Stimulated activated CD8-positive, alpha-beta memory T cell treated with anti-CD3 and anti-CD28 coated beads, Interleukin-15, amount 100 ng/mL, for 4 hours (primary cell): Measurements from ENCODE around the gene SH3PXD2B.
"Not testable (repeated sequence)": the region's sequence is repeated elsewhere in the genome, so short reads cannot be mapped to it uniquely, and the experiment has no call there.

Experiments
- DNase-seq, 2 donors: peaks; one replicate each; pipeline ENCODE4 v3.0.0-alpha.2; 2020; ENCODE audit warnings: low read depth in 2 of 2

The SH3PXD2B gene

DNA sequence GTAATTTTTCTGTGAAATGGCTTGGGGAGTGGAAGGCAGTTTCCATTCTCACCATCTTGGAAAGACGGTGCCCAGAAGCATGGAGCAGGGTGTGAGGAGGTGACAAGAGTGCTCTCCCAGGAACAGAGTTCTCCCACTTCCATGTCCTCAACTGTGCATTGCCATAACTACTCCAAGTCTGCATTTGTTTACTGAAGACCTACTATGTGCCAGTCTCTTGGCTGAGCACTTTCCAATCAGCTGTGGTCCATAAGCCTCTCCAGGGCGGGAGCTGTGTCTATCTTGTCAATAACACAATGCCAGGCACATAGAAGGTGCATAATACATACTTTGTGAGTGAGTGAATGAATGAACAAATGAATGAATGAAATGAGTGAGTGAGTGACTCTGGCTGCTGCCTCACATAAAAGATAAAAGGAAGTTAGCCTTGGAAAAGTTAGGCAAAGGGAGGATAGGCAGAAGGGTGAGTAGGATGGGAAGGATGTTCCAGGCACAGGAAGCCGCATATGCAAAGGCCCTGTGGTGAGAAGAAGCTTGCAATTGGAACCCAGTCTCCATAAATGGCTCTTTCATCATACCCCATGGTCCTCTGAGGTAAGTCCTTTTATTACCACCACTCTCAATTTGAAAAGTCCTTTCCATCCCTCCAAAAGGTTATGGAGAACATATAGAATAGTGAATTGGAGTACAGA is 31.3 kb upstream of the SH3PXD2B start:
- no peak for DNase-seq

DNA sequence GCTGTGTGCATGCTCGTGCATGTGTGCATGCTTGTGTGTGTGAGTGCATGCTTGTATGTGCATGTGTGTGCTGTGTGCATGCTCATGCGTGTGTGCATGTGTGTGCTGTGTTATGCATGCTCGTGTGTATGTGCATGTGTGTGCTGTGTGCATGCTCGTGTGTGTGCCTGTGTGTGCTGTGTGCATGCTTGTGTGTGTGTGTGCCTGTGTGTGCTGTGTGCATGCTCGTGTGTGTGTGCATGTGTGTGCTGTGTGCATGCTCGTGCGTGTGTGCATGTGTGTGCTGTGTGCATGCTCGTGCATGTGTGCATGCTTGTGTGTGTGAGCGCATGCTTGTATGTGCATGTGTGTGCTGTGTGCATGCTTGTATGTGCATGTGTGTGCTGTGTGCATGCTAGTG is 30.3 kb upstream of the SH3PXD2B start:
- DNase-seq, result no peak

DNA sequence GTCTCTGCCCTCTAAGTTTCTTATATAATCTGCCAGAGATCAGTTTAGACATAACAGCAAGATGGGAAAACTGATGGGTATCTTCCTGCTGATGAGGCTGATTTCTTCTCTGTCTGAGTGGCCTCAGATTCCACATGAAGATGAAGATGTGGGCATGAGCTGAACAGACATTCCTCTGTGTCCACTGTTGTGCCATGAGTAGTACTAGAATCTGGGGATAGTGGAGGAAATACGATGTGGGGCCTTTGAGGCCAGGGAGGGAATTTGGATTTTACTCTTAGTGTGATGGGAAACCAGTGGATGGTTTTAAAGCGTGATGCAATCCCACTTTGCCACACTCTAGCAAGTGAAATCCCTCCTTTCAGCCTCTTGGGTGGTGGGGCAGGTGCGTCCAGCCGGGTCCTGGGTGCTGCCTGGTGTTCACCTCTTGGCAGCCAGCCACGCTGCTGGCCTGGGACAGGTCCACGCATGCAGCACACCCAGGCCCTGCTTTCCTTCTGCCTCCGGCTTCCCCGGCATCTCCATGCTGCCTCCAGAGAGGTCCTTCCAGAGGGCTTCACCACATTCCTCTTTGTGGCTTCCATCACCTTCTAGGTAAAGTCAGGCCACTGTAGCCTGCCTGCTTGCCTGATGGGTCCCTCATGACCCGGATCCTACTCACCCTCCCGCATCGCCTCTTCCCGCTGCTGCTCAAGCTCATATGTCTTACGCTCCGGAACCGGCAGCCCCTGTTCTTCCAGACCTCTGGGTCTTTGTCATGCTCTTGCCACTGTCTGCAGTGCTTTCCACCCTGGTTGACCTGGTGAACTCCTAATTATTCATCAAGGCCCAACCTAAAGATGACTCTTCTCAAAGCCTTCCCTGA is 28.1 kb upstream of the SH3PXD2B start:
- no peak for DNase-seq

DNA sequence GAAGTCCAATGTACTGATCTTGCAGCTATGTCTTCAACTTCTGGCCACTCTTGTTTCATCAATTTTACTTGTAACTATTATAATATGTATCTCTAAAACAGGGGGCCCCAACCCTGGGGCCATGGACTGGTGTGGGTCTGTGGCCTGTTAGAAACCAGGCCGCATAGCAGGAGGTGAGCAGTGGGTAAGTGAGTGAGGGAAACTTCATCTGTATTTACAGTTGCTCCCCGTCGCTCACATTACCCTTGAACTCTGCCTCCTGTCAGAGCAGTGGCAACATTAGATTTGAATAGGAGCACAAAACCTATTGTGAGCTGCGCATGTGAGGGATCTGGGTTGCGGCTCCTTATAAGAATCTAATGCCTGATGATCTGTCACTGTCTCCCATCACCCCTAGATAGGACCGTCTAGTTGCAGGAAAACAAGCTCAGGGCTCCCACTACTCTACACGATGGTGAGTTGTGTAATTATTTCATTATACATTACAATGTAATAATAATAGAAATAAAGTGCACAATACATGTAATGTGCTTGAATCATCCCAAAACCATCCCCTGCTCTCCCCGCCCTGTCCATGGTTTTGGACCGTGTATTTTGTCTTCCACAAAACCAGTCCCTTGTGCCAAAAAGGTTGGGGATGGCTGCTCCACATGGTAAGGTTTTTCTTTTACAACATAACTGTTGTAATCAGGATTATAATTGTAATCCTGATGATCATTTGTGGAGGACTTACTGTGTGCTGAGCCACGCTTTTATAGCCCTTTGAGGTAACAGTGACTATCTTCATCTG is 26.9 kb upstream of the SH3PXD2B start:
- DNase-seq, result no peak

DNA sequence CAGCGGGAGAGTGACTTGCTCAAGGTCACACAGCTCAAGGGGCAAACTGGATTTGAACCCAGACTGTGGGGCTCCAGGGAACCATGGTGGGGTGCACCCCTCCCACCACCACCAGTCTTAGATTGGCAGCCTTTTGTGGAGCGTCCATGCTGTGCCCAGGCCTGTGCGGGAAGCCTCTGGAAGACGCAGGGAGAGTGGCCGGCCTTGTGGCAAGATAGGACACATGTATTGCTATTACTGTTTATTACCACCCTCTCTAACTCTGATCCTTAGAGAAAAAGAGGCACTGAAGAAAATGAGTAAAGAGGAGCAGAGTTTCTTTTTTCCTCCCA is 25.4 kb upstream of the SH3PXD2B start:
- no peak for DNase-seq

DNA sequence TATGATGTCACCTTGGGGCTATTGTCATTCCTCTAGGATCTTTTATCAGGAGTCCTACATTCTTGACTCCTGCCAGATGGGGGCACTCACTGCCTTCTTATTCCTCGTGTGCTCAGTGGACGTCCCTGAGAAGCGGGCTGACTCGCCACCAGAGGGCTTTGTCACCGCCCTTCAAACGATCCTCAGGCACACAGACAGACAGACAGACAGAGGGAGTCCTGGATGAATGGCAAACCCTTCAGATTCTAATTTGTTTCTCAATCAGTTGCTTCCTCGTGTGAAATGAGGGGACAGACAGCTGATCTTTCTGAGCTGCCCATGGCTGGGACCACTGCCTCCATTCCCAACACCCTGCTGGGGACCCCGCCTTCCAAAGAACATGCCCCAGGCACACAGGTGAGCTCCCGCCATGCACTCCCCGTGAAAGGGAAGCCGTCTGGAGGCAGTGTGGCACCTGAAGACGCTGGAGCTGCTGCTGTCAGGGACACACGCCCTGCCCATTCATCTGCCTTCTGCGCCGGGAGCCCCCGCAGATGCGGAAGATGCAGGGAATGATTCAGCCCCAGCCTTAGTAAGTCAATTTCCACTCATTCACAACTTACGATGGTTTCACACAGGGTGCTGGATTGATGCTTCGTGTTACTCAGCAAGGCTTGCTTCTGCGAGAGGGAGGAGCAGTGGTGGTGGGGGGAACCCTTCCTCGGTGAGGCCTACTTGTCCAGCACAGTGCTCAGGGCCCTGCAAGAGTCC is 24.9 kb upstream of the SH3PXD2B start:
- DNase-seq, result no peak

DNA sequence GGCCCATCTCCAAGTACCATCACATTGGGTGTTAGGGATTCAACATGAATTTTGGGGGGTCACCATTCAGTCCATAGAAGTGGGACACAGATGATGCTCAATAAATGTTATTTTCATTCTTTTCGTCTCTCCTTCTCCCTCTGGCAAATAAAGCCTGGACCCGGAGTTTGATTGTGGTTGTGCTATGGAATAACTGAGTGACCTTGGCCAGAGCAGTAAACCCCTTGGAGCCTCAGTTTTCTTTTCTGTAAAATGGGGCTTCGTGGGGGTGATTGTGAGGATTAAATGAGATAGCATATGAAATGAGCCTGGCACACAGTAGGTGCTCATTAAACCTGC is 24.3 kb upstream of the SH3PXD2B start:
- DNase-seq, result not testable (repeated sequence)

DNA sequence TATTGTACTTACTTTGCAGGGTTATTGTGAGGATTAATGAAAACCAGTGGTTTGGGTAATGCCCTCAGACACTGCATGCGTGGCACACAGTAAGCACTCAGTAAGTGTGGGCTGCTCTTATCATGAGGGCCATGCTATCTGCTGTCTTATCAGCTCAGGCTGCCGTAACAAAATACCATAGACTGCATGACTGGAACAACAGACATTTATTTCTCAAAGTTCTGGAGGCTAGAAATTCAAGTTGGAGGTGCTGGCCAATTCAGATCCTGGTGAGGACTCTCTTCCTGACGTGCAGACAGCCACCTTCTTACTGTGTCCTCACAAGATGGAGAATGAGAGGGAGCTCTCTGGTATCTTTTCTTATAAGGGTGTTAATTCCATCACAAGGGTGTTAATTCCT is 23.9 kb upstream of the SH3PXD2B start:
- no peak for DNase-seq

DNA sequence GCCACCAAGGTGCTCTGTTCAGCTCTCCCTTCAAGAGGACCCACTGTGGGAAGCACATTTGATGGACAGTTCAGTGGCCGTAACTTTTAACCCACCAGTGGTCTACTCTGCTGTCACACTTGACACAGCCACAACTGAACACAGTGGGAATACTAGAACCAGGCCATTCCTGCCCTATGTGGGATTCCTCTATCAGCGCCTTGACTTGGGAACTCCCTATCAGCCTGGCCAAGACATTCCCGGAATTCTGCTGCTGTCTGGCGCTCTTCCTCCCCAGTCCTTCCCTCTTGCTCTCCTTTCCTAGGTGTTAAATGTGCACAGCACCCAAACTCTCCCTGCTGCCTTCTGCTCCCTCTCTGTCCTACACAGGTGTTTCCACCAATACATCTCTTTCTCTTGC is 23.1 kb upstream of the SH3PXD2B start:
- DNase-seq, result no peak

DNA sequence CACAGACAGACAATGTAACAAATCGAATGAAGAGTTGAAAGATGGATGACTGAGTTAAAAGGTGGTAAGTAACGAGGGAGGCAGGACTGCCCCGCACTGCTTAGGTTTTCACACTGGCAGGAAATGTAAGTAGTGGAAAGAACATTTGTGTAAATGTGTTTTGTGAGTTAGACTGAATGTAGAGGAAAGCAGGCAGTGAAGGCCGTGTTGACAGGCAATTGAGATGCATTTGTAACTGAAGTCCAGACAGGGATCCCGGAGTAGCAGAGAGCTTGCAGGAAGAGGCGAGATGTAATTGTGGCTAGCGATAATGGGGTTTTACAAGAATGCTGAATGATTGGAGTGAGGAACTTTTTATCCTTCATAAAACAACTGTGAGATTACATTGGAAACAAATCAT is 20.0 kb upstream of the SH3PXD2B start:
- DNase-seq, result no peak

DNA sequence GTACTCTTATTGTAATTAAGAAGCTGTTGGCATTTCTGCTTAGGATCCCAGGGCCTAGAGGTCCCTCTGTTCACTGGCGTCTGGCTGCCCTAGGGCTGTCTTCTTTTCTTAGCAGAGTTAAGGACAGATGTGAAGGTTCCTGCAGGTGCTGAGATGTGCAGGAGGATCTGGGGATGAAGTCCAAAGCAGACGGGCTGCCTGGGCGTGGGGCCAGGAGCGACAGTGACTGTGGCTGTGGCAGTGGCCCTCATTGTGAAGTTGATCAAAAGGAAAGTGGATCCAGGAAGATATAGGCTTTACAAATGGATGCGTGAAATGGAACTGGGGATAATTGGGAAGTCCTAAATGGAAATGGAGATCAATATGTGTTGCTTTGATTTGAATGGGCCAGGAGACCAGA is 19.1 kb upstream of the SH3PXD2B start:
- DNase-seq, result no peak

DNA sequence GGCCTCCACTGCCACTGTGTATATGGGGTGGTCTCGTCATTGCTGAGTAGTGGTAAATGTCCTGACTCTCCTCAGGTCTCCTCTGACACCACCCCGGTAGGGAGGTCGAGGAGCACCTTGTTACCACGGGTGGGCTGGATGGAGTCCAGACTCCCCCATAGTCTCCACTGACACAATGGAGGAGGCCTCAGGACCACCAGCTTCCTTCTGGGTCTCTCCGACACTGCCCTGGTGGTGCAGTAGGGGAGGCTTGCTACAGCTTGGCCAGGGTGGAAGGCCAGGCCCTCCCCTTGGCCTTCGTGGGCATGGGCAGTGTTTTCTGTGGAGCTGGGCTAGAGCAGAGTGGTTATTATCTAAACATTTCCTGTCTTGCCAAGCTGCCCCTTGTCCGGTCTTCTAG is 15.4 kb upstream of the SH3PXD2B start:
- no peak for DNase-seq

DNA sequence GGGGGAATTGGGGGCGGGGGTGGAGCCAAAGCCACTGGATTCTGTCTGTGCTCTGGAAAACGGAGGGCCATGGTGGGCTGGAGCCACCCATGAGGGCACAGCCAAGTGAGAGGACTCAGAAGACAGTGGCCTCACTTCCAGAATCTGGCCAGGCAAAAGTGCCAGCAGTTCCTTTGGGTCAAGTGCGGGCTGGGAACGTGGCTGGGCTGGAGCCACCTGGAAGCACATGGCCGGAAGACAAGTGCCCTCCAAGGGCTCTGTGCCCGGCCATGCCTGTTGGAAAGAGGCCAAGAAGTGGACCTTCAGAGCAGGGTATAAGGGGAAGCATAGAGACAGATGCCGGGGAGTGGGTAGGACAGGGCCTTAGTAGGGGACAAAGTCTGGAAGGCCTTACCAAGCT is 11.7 kb upstream of the SH3PXD2B start:
- DNase-seq, result no peak

DNA sequence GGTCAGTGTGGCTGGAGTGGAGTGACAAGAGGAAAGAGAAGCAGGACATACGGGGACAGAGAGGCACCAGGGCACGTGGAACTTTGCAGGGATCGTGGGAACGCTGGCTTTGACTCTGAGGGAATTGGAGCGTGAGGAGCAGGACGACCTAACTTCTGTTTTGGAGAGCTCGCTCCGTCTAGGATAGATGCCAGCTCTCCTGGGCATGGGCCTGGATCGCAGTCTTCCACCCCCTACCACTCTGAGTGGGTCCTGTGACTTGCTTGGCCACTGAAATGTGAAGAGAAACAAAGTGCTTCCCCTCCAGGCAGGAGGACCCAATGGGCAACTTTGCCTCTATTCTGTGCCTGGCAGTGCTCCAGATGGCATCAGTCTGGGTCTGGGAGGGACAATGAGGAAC is 8.7 kb upstream of the SH3PXD2B start:
- DNase-seq, result no peak

DNA sequence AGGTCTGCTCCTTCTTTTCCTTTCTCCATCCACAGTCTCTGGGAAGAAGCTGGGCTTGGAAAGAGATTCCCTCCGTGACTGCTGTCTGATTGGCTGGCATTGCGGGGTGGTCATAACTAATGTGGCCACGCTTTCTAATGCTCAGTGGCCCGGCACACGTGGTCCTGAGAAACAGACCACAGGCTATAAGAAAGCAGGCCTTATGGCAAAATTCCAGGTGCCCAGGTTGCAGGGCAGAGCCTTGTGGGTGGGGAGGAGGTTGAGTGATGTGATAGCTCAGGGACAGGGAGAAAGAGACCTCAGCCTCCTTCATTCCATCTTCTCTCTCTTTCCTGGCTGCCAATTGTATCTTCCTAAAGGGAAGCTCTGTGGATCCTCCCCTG is 5.4 kb upstream of the SH3PXD2B start:
- no peak for DNase-seq

DNA sequence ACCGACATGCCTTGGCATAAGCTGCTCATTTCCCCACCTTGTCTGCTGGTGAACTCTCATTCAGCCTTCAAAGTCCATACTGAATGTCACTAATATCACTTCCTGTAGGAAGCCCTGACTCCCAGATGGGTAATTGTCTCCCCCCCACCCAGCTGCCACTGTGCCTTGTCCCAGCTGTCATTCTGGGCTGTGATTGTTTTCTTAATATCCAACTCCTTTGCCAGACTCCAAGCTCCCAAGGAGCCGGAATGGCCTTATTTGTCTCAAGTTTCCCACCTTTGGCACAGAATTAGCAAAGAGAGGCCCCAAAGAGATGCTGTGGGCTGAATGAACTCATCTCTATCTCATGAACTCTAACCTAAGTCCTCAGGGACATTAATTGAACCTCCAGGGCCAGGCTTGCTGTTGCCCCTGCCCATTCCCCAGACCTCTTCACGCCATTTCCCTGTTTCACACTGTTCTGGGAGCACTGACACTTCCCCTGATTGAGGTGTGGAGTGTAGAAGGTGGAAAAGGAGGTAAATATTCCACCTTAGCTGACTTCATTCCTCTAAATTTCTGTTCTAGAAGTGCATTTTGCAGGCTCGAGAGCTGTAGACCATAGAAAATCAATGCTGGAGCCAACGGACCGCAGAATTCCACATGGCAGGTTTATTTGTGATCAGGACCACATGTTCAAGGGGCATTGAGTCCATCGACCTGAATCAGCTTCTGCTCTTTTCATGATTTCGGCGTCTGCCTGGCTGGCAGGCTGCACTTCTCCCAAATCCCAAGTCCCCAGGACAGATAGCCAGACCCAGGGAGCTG is 4.9 kb upstream of the SH3PXD2B start:
- DNase-seq, result no peak

DNA sequence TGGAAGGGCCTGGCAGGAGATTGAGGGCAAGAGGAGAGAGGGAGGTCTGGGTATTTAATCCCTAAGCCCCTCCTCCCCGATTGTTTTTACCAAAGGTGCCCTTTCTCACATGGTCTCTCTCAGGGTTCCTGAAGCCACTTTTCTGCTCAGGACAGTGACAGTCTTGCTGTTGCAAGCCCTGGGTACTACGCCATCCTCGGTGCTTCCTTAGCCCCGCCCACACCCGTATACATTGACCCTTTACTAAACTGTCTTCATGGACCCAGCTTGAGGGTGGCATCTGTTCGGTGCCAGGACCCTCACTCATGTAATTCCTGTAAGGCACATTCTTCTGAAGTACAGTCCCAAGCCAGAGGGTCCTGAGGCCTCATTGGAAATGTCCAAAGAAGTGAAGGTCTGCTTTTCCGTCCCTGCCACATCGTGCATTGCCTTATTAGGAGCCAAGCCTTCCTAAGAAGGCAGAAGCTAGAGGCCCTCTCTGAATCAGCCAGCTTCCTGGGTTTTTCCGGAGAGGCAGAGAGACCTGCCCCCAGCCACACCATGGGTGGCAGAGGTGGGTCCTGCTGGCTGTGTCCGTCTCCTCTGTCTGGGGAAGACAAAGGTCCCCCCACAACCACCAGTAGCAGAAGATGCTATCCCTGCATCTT is 1.9 kb upstream of the SH3PXD2B start:
- DNase-seq, result no peak

DNA sequence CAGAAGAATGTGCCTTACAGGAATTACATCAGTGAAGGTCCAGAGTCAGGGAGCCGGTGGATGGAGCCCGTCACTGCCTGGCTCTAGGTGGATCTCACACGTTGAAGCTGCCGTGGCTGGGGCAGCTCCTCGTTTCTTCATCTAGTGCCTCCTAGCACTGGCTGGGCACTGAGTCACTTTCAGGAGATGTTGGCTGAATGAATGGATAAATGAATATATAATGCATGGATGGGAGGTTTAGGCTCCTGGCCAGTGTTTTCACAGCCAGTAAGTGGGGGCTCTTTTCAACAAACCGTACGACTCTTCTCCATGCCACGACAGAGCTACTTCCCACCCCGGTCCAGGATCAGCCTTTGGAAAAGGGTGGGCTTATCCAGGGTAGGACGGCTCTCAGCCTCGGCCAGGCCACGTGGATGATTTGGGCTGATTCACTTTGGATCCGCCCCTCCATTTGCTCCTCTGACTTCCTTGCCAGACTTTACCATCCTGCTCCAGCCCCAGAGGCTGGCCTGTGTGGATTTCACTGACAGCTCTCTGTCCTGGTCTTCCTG is 1.3 kb upstream of the SH3PXD2B start:
- DNase-seq, result no peak

DNA sequence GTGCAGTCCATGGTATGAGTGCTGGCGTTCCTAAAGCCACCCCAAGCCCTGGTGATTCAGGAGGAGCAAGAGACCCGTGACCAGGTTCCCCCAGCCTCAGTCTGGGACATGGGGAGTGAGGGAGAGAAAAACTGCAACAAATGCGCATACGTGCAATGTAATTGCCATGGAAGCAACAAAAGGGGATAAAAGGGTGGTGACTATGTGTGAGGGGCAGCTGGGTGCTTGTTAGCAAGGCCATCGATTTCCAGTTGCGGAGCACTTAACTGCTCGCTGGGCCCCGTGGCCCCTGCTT is 709 bp upstream of the SH3PXD2B start:
- DNase-seq, result no peak

DNA sequence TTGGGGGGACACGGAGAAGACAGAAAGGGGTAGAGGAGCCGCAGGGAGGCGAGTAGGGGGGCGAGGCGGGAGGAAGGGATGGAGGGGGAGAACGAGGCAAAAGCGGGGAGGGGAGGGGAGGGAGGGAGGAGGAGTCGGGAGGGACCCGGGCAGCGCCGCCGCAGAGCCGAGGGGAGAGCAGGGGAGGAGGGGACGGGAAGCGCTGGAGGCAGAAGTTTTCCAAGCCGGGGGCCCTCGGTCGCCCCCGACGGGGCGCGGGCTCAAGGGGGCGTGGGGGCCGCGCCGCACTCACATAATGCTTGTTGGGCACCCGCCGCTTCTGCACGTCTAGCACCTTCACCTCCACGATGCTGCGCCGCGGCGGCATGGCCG is 353 bp downstream of the SH3PXD2B start:
- no peak for DNase-seq
